K562 (cell line): Measurements from ENCODE around the gene MAD1L1. TPM values are rescaled to one million over a fixed set of nuclear protein-coding genes. Genes with fewer than 3 reads are reported as not detected.

Experiments
- ATAC-seq: fragments of 200-7000 bp; cut with Tn5 transposase; 3 replicates; pipeline ENCODE4 v1.9.1; 2020; ENCODE audit warnings: moderate library complexity
- BruUV-seq: library from RNA; stranded (reverse); fragments of 400-500 nt; replicated peaks from 2 replicates; lab custom pipeline; 2021; lab: Mats Ljungman, UMichigan
- CTCF ChIA-PET: fragments of 300-600 bp; formaldehyde crosslinking; extraction: SDS; loops from one replicate; lab custom pipeline; 2021; ENCODE audit warnings: low intra/inter-chr PET ratio; lab: Yijun Ruan, JAX
- POLR2A ChIA-PET: fragments of 300-600, 350-650 bp; sonication (Branson Sonifier 250); formaldehyde crosslinking; extraction: SDS; loops from one replicate; lab custom pipeline; 2021; ENCODE audit warnings: antibody characterized with exemption, inconsistent platforms; lab: Yijun Ruan, JAX
- DNase-seq, 4 experiments: peaks; one replicate each; pipeline versions ENCODE4 v3.0.0 to v3.0.0-alpha.2; 2011 to 2018; ENCODE audit warnings: low spot score in 3 of 4, mixed read lengths in 3 of 4; ENCODE audit errors: extremely low read depth in 1 of 4
- FAIRE-seq: peaks from 2 replicates; lab custom pipeline; 2011; peaks lifted over from hg19 to GRCh38; lab: Jason Lieb, UNC
- H2AFZ ChIP-seq: 2 replicates; pipeline ENCODE4 v1.6.0; 2011; ENCODE audit warnings: low read depth, low read length, control low read depth, inconsistent platforms
- H3K27ac ChIP-seq: fragments of 200-600 bp; 3 replicates; pipeline ENCODE4 v1.8.0; 2011; ENCODE audit warnings: low read depth, mild to moderate bottlenecking, control low read depth, inconsistent platforms, low read length, moderate library complexity, mixed read lengths; ENCODE audit errors: extremely low read depth
- H3K27me3 ChIP-seq, 2 experiments: fragments of 300-600 bp in 1 of 2; 2 replicates in 1 of 2; 3 replicates in 1 of 2; pipeline versions ENCODE4 v1.6.0 to v1.8.0; 2011; ENCODE audit warnings: inconsistent platforms in 2 of 2, low read length in 2 of 2, mild to moderate bottlenecking in 1 of 2, mixed read lengths in 1 of 2, moderate library complexity in 1 of 2; ENCODE audit not compliant: control insufficient read depth in 2 of 2, insufficient read depth in 2 of 2
- H3K36me3 ChIP-seq: fragments of 300-600 bp; 3 replicates; pipeline ENCODE4 v1.8.0; 2011; ENCODE audit warnings: mild to moderate bottlenecking, low read length, inconsistent platforms; ENCODE audit not compliant: control insufficient read depth, insufficient read depth
- H3K4me1 ChIP-seq, 2 experiments: fragments of 200-600 bp in 1 of 2; replicated peaks in 1 of 2; 2 replicates in 1 of 2; 3 replicates in 1 of 2; pipeline versions ENCODE4 v1.5.1 to v1.8.0; 2011; ENCODE audit warnings: inconsistent platforms in 2 of 2, low read length in 2 of 2, mild to moderate bottlenecking in 1 of 2, mixed read lengths in 1 of 2, moderate library complexity in 1 of 2; ENCODE audit not compliant: control insufficient read depth in 2 of 2, insufficient read depth in 2 of 2
- H3K4me2 ChIP-seq: 2 replicates; pipeline ENCODE4 v1.6.1; 2011; ENCODE audit warnings: low read length, control low read depth, inconsistent platforms, mixed read lengths; ENCODE audit not compliant: insufficient read depth
- H3K4me3 ChIP-seq: fragments of 200-600 bp; sonication (generic), shearing (Covaris generic); 2 replicates; pipeline ENCODE4 v1.5.1; 2016; ENCODE audit warnings: control low read depth, inconsistent platforms
- H3K79me2 ChIP-seq: fragments of 200-600 bp; 3 replicates; pipeline ENCODE4 v1.8.0; 2011; ENCODE audit warnings: low read length, inconsistent platforms; ENCODE audit not compliant: control insufficient read depth, insufficient read depth
- H3K9ac ChIP-seq, 2 experiments: 2 replicates each; pipeline versions ENCODE4 v1.6.0 to v1.6.1; 2011; ENCODE audit warnings: low read depth in 2 of 2, low read length in 2 of 2, control low read depth in 1 of 2, inconsistent platforms in 1 of 2, mild to moderate bottlenecking in 1 of 2, mixed read lengths in 1 of 2; ENCODE audit not compliant: insufficient read depth in 1 of 2
- H3K9me1 ChIP-seq: one replicate; pipeline ENCODE4 v1.6.0; 2011; ENCODE audit warnings: inconsistent platforms, mild to moderate bottlenecking, low read length, moderate library complexity; ENCODE audit not compliant: control insufficient read depth, insufficient read depth
- H3K9me3 ChIP-seq: replicated peaks from 2 replicates; pipeline ENCODE4 v1.5.1; 2011; ENCODE audit warnings: low read depth, low read length, inconsistent platforms; ENCODE audit not compliant: control insufficient read depth, insufficient read depth
- H4K20me1 ChIP-seq: replicated peaks from 2 replicates; pipeline ENCODE4 v1.6.1; 2011; ENCODE audit warnings: low read length, inconsistent platforms, mixed read lengths; ENCODE audit not compliant: control insufficient read depth, insufficient read depth
- BDP1 ChIP-seq: IDR thresholded peaks from 3 replicates; pipeline ENCODE4 v1.6.1; 2011; ENCODE audit not compliant: insufficient read length, insufficient read depth
- GTF2E2 ChIP-seq: fragments of 200-800 bp; sonication (Bioruptor generic); IDR thresholded peaks from 2 replicates; pipeline ENCODE4 v1.6.1; 2016; ENCODE audit warnings: missing genetic modification characterization, missing compliant biosample characterization
- KAT7 ChIP-seq: sonication (generic); formaldehyde crosslinking; IDR thresholded peaks from 2 replicates; pipeline ENCODE4 v1.8.0; 2022; ENCODE audit warnings: missing genetic modification reagents, mild to moderate bottlenecking, borderline replicate concordance
- MEF2A ChIP-seq: IDR thresholded peaks from 2 replicates; pipeline ENCODE4 v1.6.1; 2011; ENCODE audit warnings: low read depth, mild to moderate bottlenecking, low read length, moderate library complexity; ENCODE audit not compliant: control insufficient read depth
- PCBP2 ChIP-seq: fragments of 200-400 bp; formaldehyde crosslinking; IDR thresholded peaks from 2 replicates; pipeline ENCODE4 v1.6.1; 2018; ENCODE audit warnings: low read length, low read depth, mild to moderate bottlenecking, moderate library complexity; ENCODE audit not compliant: poor library complexity, severe bottlenecking
- PYGO2 ChIP-seq: fragments of 450-650 bp; IDR thresholded peaks from 2 replicates; pipeline ENCODE4 v1.6.1; 2016; ENCODE audit warnings: mild to moderate bottlenecking, missing genetic modification characterization, moderate library complexity, missing compliant biosample characterization
- SRSF1 ChIP-seq: fragments of 200-400 bp; formaldehyde crosslinking; IDR thresholded peaks from 2 replicates; pipeline ENCODE4 v1.6.1; 2017; ENCODE audit warnings: mild to moderate bottlenecking, low read depth, low read length, moderate library complexity
- TAF1 ChIP-seq: IDR thresholded peaks from 2 replicates; pipeline ENCODE4 v1.6.1; 2011; ENCODE audit warnings: mild to moderate bottlenecking, low read length, moderate library complexity; ENCODE audit not compliant: insufficient read depth, control insufficient read depth, severe bottlenecking; ENCODE audit errors: extremely low read depth
- ZNF24 ChIP-seq: fragments of 450-650 bp; IDR thresholded peaks from 2 replicates; pipeline ENCODE4 v1.6.1; 2016
- WGBS: fragments of 100-300 bp; shearing (Covaris generic); methylation state at CpG from one replicate; pipeline ENCODE4 v1.1.6; 2016; ENCODE audit warnings: low coverage, mixed read lengths; ENCODE audit not compliant: insufficient coverage; ENCODE audit errors: missing lambda C conversion rate; 5-methylcytosine and 5-hydroxymethylcytosine counted together
- in situ Hi-C: fragments of 300-500 bp; cut with MboI; formaldehyde crosslinking; loops from 4 replicates; pipeline ENCODE4 v1.15.0; 2018; ENCODE audit warnings: inconsistent platforms, mixed read lengths
- intact Hi-C: fragments of 100-400 bp; cut with micrococcal nuclease; formaldehyde crosslinking; loops from 2 replicates; pipeline ENCODE4 v1.14.2; 2022
- polyA plus RNA-seq, 8 experiments: library from polyadenylated mRNA; depleted of rRNA in 4 of 8; stranded (reverse) in 5 of 8; unstranded in 3 of 8; fragments of >200 nt; fragmentation: Nextera tagmentation in 2 of 8; fragmentation: Illumina TruSeq in 1 of 8; extraction: Ambion mirVana in 2 of 8; extraction: Trizol in 1 of 8; gene quantifications; 2 replicates each; pipeline versions ENCODE4 v1.2.1 to v1.2.3, GENCODE V29; 2011 to 2014; ENCODE audit warnings: inconsistent platforms in 1 of 8, missing spikeins in 1 of 8
- total RNA-seq, 7 experiments: library from RNA; depleted of rRNA in 6 of 7; stranded (reverse); fragments of >200 nt in 6 of 7; fragmentation: Illumina TruSeq in 2 of 7; extraction: Trizol in 2 of 7; gene quantifications; 2 replicates each; pipeline versions ENCODE4 v1.2.1 to v1.2.3, GENCODE V29; 2011 to 2021; ENCODE audit warnings: low replicate concordance in 1 of 7
- TF ChIP-seq, protein P1 (sequence below): fragments of 200-600 bp; sonication (generic); IDR thresholded peaks from one replicate; pipeline ENCODE4 v1.6.1; 2012; ENCODE audit warnings: mild to moderate bottlenecking, low read depth, low read length, inconsistent platforms

MAD1L1 gene
- total and polyA plus RNA-seq, 9 of the 15 experiments (the other 6 are each of a cell fraction or from before 2014, with no cell fraction given), result 1.7 to 89.7 (median 18.0) TPM

GRCh38 chr7:1957471-1958225, 275.1 kb downstream of the MAD1L1 start:
- CTCF ChIA-PET, result no interaction called here
- 85% methylated on average over 24 of the region's 28 CpGs for WGBS
- FAIRE-seq (no peak), ATAC-seq (no peak), DNase-seq (no peak)
- no peak overlapping the region for H3K4me3 ChIP-seq
- no TSS peak for BruUV-seq
- no peak overlapping the region for H2AFZ ChIP-seq
- H3K4me1 ChIP-seq, result peaks cover 3 to 48% of the 10 kb centered on the region in 2 experiments; a peak in 4 of 5 replicates
- no peaks in the 10 kb centered on the region for H3K79me2 ChIP-seq
- intact Hi-C loops (no loop called here), in situ Hi-C loops (no loop called here)
- no peak overlapping the region for H3K4me2 ChIP-seq
- POLR2A ChIA-PET, result no interaction called here
- H3K27me3 ChIP-seq, result no peaks in the 10 kb centered on the region
- H3K27ac ChIP-seq, result no peak overlapping the region
- peaks cover 11% of the 10 kb centered on the region; the same call in 2 of the 3 replicates for H3K36me3 ChIP-seq
- no peaks in the 10 kb centered on the region for H3K9me1 ChIP-seq
- H3K9ac ChIP-seq, result peak overlapping the region in 1 of 2 experiments; percentile 58; a peak in 1 of 4 replicates
- H4K20me1 ChIP-seq, result no peaks in the 10 kb centered on the region
- peaks cover 3% of the 10 kb centered on the region; the same call in 1 of the 2 replicates for H3K9me3 ChIP-seq
- TF ChIP-seq GTF2E2 (tag), result no peak
- no peak for TF ChIP-seq KAT7 (CRISPR knock-in tag)
- TF ChIP-seq, protein P1, sequence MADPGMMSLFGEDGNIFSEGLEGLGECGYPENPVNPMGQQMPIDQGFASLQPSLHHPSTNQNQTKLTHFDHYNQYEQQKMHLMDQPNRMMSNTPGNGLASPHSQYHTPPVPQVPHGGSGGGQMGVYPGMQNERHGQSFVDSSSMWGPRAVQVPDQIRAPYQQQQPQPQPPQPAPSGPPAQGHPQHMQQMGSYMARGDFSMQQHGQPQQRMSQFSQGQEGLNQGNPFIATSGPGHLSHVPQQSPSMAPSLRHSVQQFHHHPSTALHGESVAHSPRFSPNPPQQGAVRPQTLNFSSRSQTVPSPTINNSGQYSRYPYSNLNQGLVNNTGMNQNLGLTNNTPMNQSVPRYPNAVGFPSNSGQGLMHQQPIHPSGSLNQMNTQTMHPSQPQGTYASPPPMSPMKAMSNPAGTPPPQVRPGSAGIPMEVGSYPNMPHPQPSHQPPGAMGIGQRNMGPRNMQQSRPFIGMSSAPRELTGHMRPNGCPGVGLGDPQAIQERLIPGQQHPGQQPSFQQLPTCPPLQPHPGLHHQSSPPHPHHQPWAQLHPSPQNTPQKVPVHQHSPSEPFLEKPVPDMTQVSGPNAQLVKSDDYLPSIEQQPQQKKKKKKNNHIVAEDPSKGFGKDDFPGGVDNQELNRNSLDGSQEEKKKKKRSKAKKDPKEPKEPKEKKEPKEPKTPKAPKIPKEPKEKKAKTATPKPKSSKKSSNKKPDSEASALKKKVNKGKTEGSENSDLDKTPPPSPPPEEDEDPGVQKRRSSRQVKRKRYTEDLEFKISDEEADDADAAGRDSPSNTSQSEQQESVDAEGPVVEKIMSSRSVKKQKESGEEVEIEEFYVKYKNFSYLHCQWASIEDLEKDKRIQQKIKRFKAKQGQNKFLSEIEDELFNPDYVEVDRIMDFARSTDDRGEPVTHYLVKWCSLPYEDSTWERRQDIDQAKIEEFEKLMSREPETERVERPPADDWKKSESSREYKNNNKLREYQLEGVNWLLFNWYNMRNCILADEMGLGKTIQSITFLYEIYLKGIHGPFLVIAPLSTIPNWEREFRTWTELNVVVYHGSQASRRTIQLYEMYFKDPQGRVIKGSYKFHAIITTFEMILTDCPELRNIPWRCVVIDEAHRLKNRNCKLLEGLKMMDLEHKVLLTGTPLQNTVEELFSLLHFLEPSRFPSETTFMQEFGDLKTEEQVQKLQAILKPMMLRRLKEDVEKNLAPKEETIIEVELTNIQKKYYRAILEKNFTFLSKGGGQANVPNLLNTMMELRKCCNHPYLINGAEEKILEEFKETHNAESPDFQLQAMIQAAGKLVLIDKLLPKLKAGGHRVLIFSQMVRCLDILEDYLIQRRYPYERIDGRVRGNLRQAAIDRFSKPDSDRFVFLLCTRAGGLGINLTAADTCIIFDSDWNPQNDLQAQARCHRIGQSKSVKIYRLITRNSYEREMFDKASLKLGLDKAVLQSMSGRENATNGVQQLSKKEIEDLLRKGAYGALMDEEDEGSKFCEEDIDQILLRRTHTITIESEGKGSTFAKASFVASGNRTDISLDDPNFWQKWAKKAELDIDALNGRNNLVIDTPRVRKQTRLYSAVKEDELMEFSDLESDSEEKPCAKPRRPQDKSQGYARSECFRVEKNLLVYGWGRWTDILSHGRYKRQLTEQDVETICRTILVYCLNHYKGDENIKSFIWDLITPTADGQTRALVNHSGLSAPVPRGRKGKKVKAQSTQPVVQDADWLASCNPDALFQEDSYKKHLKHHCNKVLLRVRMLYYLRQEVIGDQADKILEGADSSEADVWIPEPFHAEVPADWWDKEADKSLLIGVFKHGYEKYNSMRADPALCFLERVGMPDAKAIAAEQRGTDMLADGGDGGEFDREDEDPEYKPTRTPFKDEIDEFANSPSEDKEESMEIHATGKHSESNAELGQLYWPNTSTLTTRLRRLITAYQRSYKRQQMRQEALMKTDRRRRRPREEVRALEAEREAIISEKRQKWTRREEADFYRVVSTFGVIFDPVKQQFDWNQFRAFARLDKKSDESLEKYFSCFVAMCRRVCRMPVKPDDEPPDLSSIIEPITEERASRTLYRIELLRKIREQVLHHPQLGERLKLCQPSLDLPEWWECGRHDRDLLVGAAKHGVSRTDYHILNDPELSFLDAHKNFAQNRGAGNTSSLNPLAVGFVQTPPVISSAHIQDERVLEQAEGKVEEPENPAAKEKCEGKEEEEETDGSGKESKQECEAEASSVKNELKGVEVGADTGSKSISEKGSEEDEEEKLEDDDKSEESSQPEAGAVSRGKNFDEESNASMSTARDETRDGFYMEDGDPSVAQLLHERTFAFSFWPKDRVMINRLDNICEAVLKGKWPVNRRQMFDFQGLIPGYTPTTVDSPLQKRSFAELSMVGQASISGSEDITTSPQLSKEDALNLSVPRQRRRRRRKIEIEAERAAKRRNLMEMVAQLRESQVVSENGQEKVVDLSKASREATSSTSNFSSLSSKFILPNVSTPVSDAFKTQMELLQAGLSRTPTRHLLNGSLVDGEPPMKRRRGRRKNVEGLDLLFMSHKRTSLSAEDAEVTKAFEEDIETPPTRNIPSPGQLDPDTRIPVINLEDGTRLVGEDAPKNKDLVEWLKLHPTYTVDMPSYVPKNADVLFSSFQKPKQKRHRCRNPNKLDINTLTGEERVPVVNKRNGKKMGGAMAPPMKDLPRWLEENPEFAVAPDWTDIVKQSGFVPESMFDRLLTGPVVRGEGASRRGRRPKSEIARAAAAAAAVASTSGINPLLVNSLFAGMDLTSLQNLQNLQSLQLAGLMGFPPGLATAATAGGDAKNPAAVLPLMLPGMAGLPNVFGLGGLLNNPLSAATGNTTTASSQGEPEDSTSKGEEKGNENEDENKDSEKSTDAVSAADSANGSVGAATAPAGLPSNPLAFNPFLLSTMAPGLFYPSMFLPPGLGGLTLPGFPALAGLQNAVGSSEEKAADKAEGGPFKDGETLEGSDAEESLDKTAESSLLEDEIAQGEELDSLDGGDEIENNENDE, result no peak
- no peak for TF ChIP-seq SRSF1
- TF ChIP-seq PYGO2 (tag), result no peak
- no peak for TF ChIP-seq TAF1
- TF ChIP-seq ZNF24, result no peak
- TF ChIP-seq MEF2A, result no peak
- no peak for TF ChIP-seq BDP1
- no peak for TF ChIP-seq PCBP2
